ENCODE results near the gene MLXIPL. TPM values are rescaled to one million over a fixed set of nuclear protein-coding genes. Genes with fewer than 3 reads are reported as not detected.

MLXIPL gene
- total RNA-seq, 1 experiment from 2014 or later, result 7.2 TPM

- ATAC-seq (no peak), DNase-seq (ENCODE audit: low read depth, low spot score) (no peak)
- no peak overlapping the region for H3K4me3 ChIP-seq (ENCODE audit: low read depth in 2 of 2, low read length in 2 of 2)
- TF ChIP-seq CTCF (IDR thresholded peaks at IDR 0.05) (no peak), TCF7L2 (IDR thresholded peaks at IDR 0.05; ENCODE audit: low read depth, low read length) (no peak), SIN3A (IDR thresholded peaks at IDR 0.05; ENCODE audit: borderline replicate concordance, insufficient read depth, low read depth, low read length) (no peak), REST (IDR thresholded peaks at IDR 0.05; ENCODE audit: insufficient read depth in 1 of 2, low read depth in 2 of 2, low read length in 1 of 2) (no peak), POLR2AphosphoS5 (IDR thresholded peaks at IDR 0.05; ENCODE audit: low read depth, low read length) (no peak)
- H3K9me3 ChIP-seq (ENCODE audit: control insufficient read depth, insufficient read depth, low read depth, low read length), result no peaks in the 10 kb centered on the region
- no peaks in the 10 kb centered on the region for H3K36me3 ChIP-seq (ENCODE audit: control insufficient read depth, insufficient read depth, low read length)
- intact Hi-C loops (cut with micrococcal nuclease; ENCODE audit: unreplicated experiment) (no loop called here), in situ Hi-C loops (cut with HindIII; ENCODE audit: low pct_unique_long_range_greater_than_20kb, low sequenced_read_pairs) (no loop called here)
- ChIA-PET POLR2A (no interaction called here), CTCF (no interaction called here)
- H3K27ac ChIP-seq (ENCODE audit: low read length), result no peak overlapping the region
- BruUV-seq (replicated peaks), result no TSS peak
- no peaks in the 10 kb centered on the region for H3K4me1 ChIP-seq (ENCODE audit: control insufficient read depth, insufficient read depth, low read length)
- H3K27me3 ChIP-seq (ENCODE audit: control insufficient read depth, insufficient read depth, low read length), result no peaks in the 10 kb centered on the region
Measured at GRCh38 chr7:73625276-73625675, 954 bp upstream of the MLXIPL start.

GRCh38 chr7:73624669-73625001 is 313 bp upstream of the MLXIPL start:
- DNase-seq (ENCODE audit: low read depth, low spot score) (no peak), ATAC-seq (no peak)
- ChIA-PET CTCF (interaction anchor here (0.9 kb wide), 1 partner anchor 249 kb away, joined by 3 read pairs; no protein-coding TSS in a partner anchor), POLR2A (no interaction called here)
- no TSS peak for BruUV-seq (replicated peaks)
- no peaks in the 10 kb centered on the region for H3K9me3 ChIP-seq (ENCODE audit: control insufficient read depth, insufficient read depth, low read depth, low read length)
- no peak for TF ChIP-seq REST (IDR thresholded peaks at IDR 0.05; ENCODE audit: insufficient read depth in 1 of 2, low read depth in 2 of 2, low read length in 1 of 2)
- no peak for TF ChIP-seq POLR2AphosphoS5 (IDR thresholded peaks at IDR 0.05; ENCODE audit: low read depth, low read length)
- TF ChIP-seq TCF7L2 (IDR thresholded peaks at IDR 0.05; ENCODE audit: low read depth, low read length), result no peak
- TF ChIP-seq SIN3A (IDR thresholded peaks at IDR 0.05; ENCODE audit: borderline replicate concordance, insufficient read depth, low read depth, low read length), result no peak
- no peak for TF ChIP-seq CTCF (IDR thresholded peaks at IDR 0.05)
- H3K4me1 ChIP-seq (ENCODE audit: control insufficient read depth, insufficient read depth, low read length), result no peaks in the 10 kb centered on the region
- H3K27ac ChIP-seq (ENCODE audit: low read length), result no peak overlapping the region
- in situ Hi-C loops (cut with HindIII; ENCODE audit: low pct_unique_long_range_greater_than_20kb, low sequenced_read_pairs), result no loop called here
- H3K36me3 ChIP-seq (ENCODE audit: control insufficient read depth, insufficient read depth, low read length), result no peaks in the 10 kb centered on the region
- H3K4me3 ChIP-seq (ENCODE audit: low read depth in 2 of 2, low read length in 2 of 2), result peak overlapping the region; percentile 52 to 58
- intact Hi-C loops (cut with micrococcal nuclease; ENCODE audit: unreplicated experiment), result no loop called here
- no peaks in the 10 kb centered on the region for H3K27me3 ChIP-seq (ENCODE audit: control insufficient read depth, insufficient read depth, low read length)

Data from Panc1 (cell line).